Neural cell (in vitro differentiated cells): ENCODE data around the gene NOL4L. TPM values are rescaled to one million over a fixed set of nuclear protein-coding genes. Genes with fewer than 3 reads are reported as not detected.

Experiments
- H2AFZ ChIP-seq: fragments of 200-600, 300-800 bp; sonication (generic), shearing (Covaris generic); 2 replicates; pipeline ENCODE4 v1.6.0; 2014; ENCODE audit warnings: low read depth, mild to moderate bottlenecking, antibody characterized with exemption, low read length, moderate library complexity
- H3F3A ChIP-seq: fragments of 200-600 bp; shearing (Covaris generic); 2 replicates; pipeline ENCODE4 v1.6.1; 2016; ENCODE audit warnings: mild to moderate bottlenecking, moderate library complexity, mixed read lengths, antibody characterized with exemption, low read length; ENCODE audit not compliant: insufficient read depth, poor library complexity, severe bottlenecking
- H3K27ac ChIP-seq: fragments of 200-600, 300-800 bp; sonication (generic), shearing (Covaris generic); 2 replicates; pipeline ENCODE4 v1.5.1; 2014; ENCODE audit warnings: mild to moderate bottlenecking, low read length, moderate library complexity
- H3K27me3 ChIP-seq: fragments of 300-800, 200-600 bp; sonication (generic), shearing (Covaris generic); 2 replicates; pipeline ENCODE4 v1.6.0; 2014; ENCODE audit warnings: mild to moderate bottlenecking, low read depth, low read length, moderate library complexity; ENCODE audit not compliant: insufficient read depth
- H3K36me3 ChIP-seq: fragments of 300-800, 200-600 bp; sonication (generic), shearing (Covaris generic); 2 replicates; pipeline ENCODE4 v1.5.1; 2014; ENCODE audit warnings: mild to moderate bottlenecking, antibody characterized with exemption, low read length, moderate library complexity; ENCODE audit not compliant: insufficient read depth
- H3K4me2 ChIP-seq: fragments of 300-800, 200-600 bp; sonication (generic), shearing (Covaris generic); 2 replicates; pipeline ENCODE4 v1.6.0; 2014; ENCODE audit warnings: mild to moderate bottlenecking, low read length
- H3K4me3 ChIP-seq: fragments of 300-800, 200-600 bp; sonication (generic), shearing (Covaris generic); 2 replicates; pipeline ENCODE4 v1.5.1; 2014; ENCODE audit warnings: mild to moderate bottlenecking, low read length, moderate library complexity
- H3K79me2 ChIP-seq: fragments of 200-600 bp; shearing (Covaris generic); replicated peaks from 2 replicates; pipeline ENCODE4 v1.6.0; 2014; ENCODE audit warnings: mild to moderate bottlenecking, low read length, moderate library complexity; ENCODE audit not compliant: insufficient read depth
- H3K9ac ChIP-seq: fragments of 300-800, 200-600 bp; sonication (generic), shearing (Covaris generic); 2 replicates; pipeline ENCODE4 v1.6.1; 2016; ENCODE audit warnings: mild to moderate bottlenecking, low read length, mixed read lengths
- H3K9me2 ChIP-seq: fragments of 200-600 bp; shearing (Covaris generic); 2 replicates; pipeline ENCODE4 v1.6.1; 2016; ENCODE audit warnings: mild to moderate bottlenecking, low read length, mixed read lengths; ENCODE audit not compliant: insufficient read depth
- H3K9me3 ChIP-seq: fragments of 200-600, 300-800 bp; sonication (generic), shearing (Covaris generic); 2 replicates; pipeline ENCODE4 v1.6.1; 2016; ENCODE audit warnings: mild to moderate bottlenecking, mixed run types, low read length, moderate library complexity, mixed read lengths
- H4K20me1 ChIP-seq: fragments of 200-600 bp; shearing (Covaris generic); 2 replicates; pipeline ENCODE4 v1.6.1; 2016; ENCODE audit warnings: mild to moderate bottlenecking, mixed run types; ENCODE audit not compliant: insufficient read depth
- CTCF ChIP-seq: fragments of 450-650 bp; IDR thresholded peaks from 2 replicates; pipeline ENCODE4 v1.5.1; 2014; ENCODE audit warnings: antibody characterized with exemption, mild to moderate bottlenecking, moderate library complexity; ENCODE audit not compliant: poor library complexity, severe bottlenecking
- EP300 ChIP-seq: fragments of 450-650 bp; conservative IDR thresholded peaks from 2 replicates; pipeline ENCODE4 v1.6.1; 2014; ENCODE audit warnings: antibody characterized with exemption, mild to moderate bottlenecking, moderate library complexity; ENCODE audit not compliant: poor library complexity, severe bottlenecking
- EZH2 ChIP-seq: fragments of 200-600, 300-800 bp; shearing (Covaris generic), sonication (generic); IDR thresholded peaks from 2 replicates; pipeline ENCODE4 v1.6.1; 2014; ENCODE audit warnings: antibody characterized with exemption, low read length, borderline replicate concordance, mild to moderate bottlenecking; ENCODE audit not compliant: insufficient read depth, poor library complexity, severe bottlenecking
- MXI1 ChIP-seq: fragments of 450-650 bp; conservative IDR thresholded peaks from 2 replicates; pipeline ENCODE4 v1.6.1; 2014; ENCODE audit warnings: antibody characterized with exemption, mild to moderate bottlenecking; ENCODE audit not compliant: poor library complexity, severe bottlenecking
- POLR2AphosphoS5 ChIP-seq: IDR thresholded peaks from 2 replicates; pipeline ENCODE4 v1.6.1; 2012
- RAD21 ChIP-seq: fragments of 450-650 bp; conservative IDR thresholded peaks from 2 replicates; pipeline ENCODE4 v1.6.1; 2014; ENCODE audit warnings: antibody characterized with exemption, mild to moderate bottlenecking, moderate library complexity
- REST ChIP-seq: IDR thresholded peaks from 2 replicates; pipeline ENCODE4 v1.6.1; 2012; ENCODE audit warnings: borderline replicate concordance
- SMC3 ChIP-seq: fragments of 450-650 bp; conservative IDR thresholded peaks from 2 replicates; pipeline ENCODE4 v1.6.1; 2014; ENCODE audit warnings: antibody characterized with exemption, mild to moderate bottlenecking, moderate library complexity; ENCODE audit not compliant: poor library complexity
- TAF1 ChIP-seq: IDR thresholded peaks from 2 replicates; pipeline ENCODE4 v1.6.1; 2012; ENCODE audit warnings: low read depth
- polyA plus RNA-seq: library from polyadenylated mRNA; depleted of rRNA; stranded (reverse); fragments of >200 nt; gene quantifications from 2 replicates; pipeline ENCODE4 v1.2.3, GENCODE V29; 2014

The NOL4L gene
- polyA plus RNA-seq, 1 donor from 2014 or later: 20.4 TPM

- no peaks in the 10 kb centered on the region for H3K9me3 ChIP-seq
- peak overlapping the region; percentile 97 for H3K4me2 ChIP-seq
- no peaks in the 10 kb centered on the region for H3K27me3 ChIP-seq
- no peaks in the 10 kb centered on the region for H3K36me3 ChIP-seq
- H3K27ac ChIP-seq: peak overlapping the region; percentile 99
- peaks cover 21% of the 10 kb centered on the region for H3K79me2 ChIP-seq
- H3K4me3 ChIP-seq: peak overlapping the region; percentile 96
- TF ChIP-seq EP300: no peak
- no peak for TF ChIP-seq SMC3
- no peak for TF ChIP-seq REST
- TF ChIP-seq TAF1: no peak
- TF ChIP-seq EZH2: no peak
- no peak for TF ChIP-seq CTCF
- TF ChIP-seq RAD21: no peak
- TF ChIP-seq POLR2AphosphoS5: no peak
- TF ChIP-seq MXI1: no peak
- H3K9me2 ChIP-seq: no peaks in the 10 kb centered on the region
- H3F3A ChIP-seq: peaks cover 6% of the 10 kb centered on the region
- H2AFZ ChIP-seq: no peak overlapping the region
- H4K20me1 ChIP-seq: peaks cover 4% of the 10 kb centered on the region
- H3K9ac ChIP-seq: peak overlapping the region; percentile 48
Observed at GRCh38 chr20:32485770-32486478, 99.2 kb downstream of the NOL4L start.

- Histone ChIP-seq H4K20me1 (peaks cover 11% of the 10 kb centered on the region), H3K9me2 (no peaks in the 10 kb centered on the region), H3K36me3 (no peaks in the 10 kb centered on the region), H3K27me3 (no peaks in the 10 kb centered on the region), H2AFZ (no peak overlapping the region), H3K4me3 (peak overlapping the region; percentile 96), H3K9ac (peak overlapping the region; percentile 99), H3K9me3 (no peaks in the 10 kb centered on the region), H3K4me2 (peak overlapping the region; percentile 97), H3F3A (peaks cover 6% of the 10 kb centered on the region), H3K27ac (peak overlapping the region; percentile 99), H3K79me2 (peaks cover 27% of the 10 kb centered on the region)
- TF ChIP-seq SMC3 (peak; percentile 73), RAD21 (peak; percentile 77), MXI1 (peak; percentile 87), EP300 (peak; percentile 65), POLR2AphosphoS5 (no peak), EZH2 (no peak), CTCF (peak; percentile 91), REST (peak; percentile 21)
Observed at GRCh38 chr20:32484958-32485769, 100.0 kb downstream of the NOL4L start.
